Neural progenitor cell (in vitro differentiated cells): ENCODE results near the gene THBS1. TPM values are rescaled to one million over a fixed set of nuclear protein-coding genes. Genes with fewer than 3 reads are reported as not detected.

Source experiments
- DNase-seq: peaks from one replicate; pipeline ENCODE4 v3.0.0-alpha.2; 2016; ENCODE audit warnings: low spot score
- H2AFZ ChIP-seq: fragments of 200-600 bp; sonication (generic); replicated peaks from 2 replicates; pipeline ENCODE4 v1.6.1; 2016; ENCODE audit warnings: antibody characterized with exemption
- H3F3A ChIP-seq: fragments of 200-600 bp; sonication (generic); 2 replicates; pipeline ENCODE4 v1.6.1; 2016; ENCODE audit warnings: antibody characterized with exemption, low read depth
- H3K27ac ChIP-seq: fragments of 200-600 bp; sonication (generic); 2 replicates; pipeline ENCODE4 v1.5.1; 2016; ENCODE audit warnings: mild to moderate bottlenecking
- H3K27me3 ChIP-seq: fragments of 200-600 bp; sonication (generic); 2 replicates; pipeline ENCODE4 v1.6.1; 2016; ENCODE audit warnings: mild to moderate bottlenecking, moderate library complexity
- H3K36me3 ChIP-seq: fragments of 200-600 bp; sonication (generic); 2 replicates; pipeline ENCODE4 v1.5.1; 2016
- H3K4me1 ChIP-seq: fragments of 200-600 bp; sonication (generic); 2 replicates; pipeline ENCODE4 v1.6.1; 2016; ENCODE audit warnings: mixed run types
- H3K4me2 ChIP-seq: fragments of 200-600 bp; sonication (generic); 2 replicates; pipeline ENCODE4 v1.6.1; 2016
- H3K4me3 ChIP-seq: fragments of 200-600 bp; sonication (generic); 2 replicates; pipeline ENCODE4 v1.5.1; 2016
- H3K79me2 ChIP-seq: fragments of 200-600 bp; sonication (generic); 2 replicates; pipeline ENCODE4 v1.6.1; 2016; ENCODE audit warnings: low read depth
- H3K9ac ChIP-seq: fragments of 200-600 bp; sonication (generic); 2 replicates; pipeline ENCODE4 v1.6.1; 2016
- H3K9me3 ChIP-seq: fragments of 200-600 bp; sonication (generic); 2 replicates; pipeline ENCODE4 v1.5.1; 2016; ENCODE audit warnings: low read depth
- H4K20me1 ChIP-seq: fragments of 200-600 bp; sonication (generic); 2 replicates; pipeline ENCODE4 v1.6.1; 2016; ENCODE audit warnings: low read depth
- H3K27ac Mint-ChIP-seq: 3 replicates; pipeline ENCODE4 v1.8.0; 2021; ENCODE audit warnings: mixed read lengths
- H3K27me3 Mint-ChIP-seq: 2 replicates; pipeline ENCODE4 v1.8.0; 2022; ENCODE audit warnings: low read depth, mild to moderate bottlenecking, inconsistent platforms, moderate library complexity, mixed read lengths; ENCODE audit not compliant: insufficient read depth
- H3K36me3 Mint-ChIP-seq: 3 replicates; pipeline ENCODE4 v1.8.0; 2021; ENCODE audit warnings: mixed read lengths
- H3K4me1 Mint-ChIP-seq: 3 replicates; pipeline ENCODE4 v1.8.0; 2021; ENCODE audit warnings: mixed read lengths
- H3K4me3 Mint-ChIP-seq: 3 replicates; pipeline ENCODE4 v1.8.0; 2021; ENCODE audit warnings: mild to moderate bottlenecking, moderate library complexity, mixed read lengths
- H3K9me3 Mint-ChIP-seq: 3 replicates; pipeline ENCODE4 v1.8.0; 2020; ENCODE audit warnings: mixed read lengths
- EZH2 ChIP-seq: fragments of 200-600 bp; sonication (generic); IDR thresholded peaks from 2 replicates; pipeline ENCODE4 v1.6.1; 2017; ENCODE audit warnings: antibody characterized with exemption, mild to moderate bottlenecking, moderate library complexity
- EZH2phosphoT487 ChIP-seq: fragments of 200-600 bp; sonication (generic); IDR thresholded peaks from 2 replicates; pipeline ENCODE4 v1.6.1; 2017; ENCODE audit warnings: antibody characterized with exemption
- total RNA-seq: library from RNA; depleted of rRNA; stranded (reverse); fragments of >200 nt; gene quantifications from 2 replicates; pipeline ENCODE4 v1.2.3, GENCODE V29; 2015; ENCODE audit warnings: low replicate concordance
- TF ChIP-seq, protein P1 (sequence below): fragments of 200-600 bp; sonication (generic); IDR thresholded peaks from 2 replicates; pipeline ENCODE4 v1.5.1; 2017; ENCODE audit warnings: antibody characterized with exemption, mild to moderate bottlenecking

The THBS1 gene
- total RNA-seq, 1 donor from 2014 or later: 14.6 TPM

DNA sequence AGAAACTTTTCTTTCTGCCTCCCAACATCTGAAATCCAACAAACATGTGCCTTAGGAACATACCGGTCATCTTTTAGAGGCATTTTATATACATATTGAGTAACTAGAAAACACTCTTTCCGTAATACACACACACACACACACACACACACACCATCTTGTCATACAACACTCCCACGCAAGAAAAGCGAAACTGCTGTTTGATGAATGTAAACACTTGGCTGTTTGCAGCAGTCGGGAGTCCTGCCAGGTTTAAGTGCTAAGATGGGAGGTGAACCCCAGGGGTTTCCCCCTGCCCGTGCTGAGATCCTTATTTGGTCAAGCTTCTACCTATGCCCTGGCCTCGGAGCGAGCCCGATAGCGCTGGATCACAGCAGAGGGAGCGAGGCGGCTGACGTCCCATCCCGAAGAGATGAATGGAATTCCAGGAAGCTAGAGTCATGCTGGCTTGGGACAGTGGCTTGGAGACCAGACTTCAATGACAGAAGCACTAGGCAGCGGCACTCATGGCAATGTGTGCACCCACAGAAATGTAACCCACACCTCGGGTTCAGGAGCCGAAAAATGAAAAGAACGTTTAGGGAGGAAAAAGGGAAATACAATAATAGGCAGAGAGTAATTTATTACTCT lies 1.3 kb upstream of the THBS1 start:
- H3K4me1 Mint-ChIP-seq: peaks cover 39% of the 10 kb centered on the region
- Histone ChIP-seq H3K9ac (no peak overlapping the region), H3K27ac (no peak overlapping the region), H3K27me3 (peaks cover 12% of the 10 kb centered on the region), H2AFZ (no peak overlapping the region), H3K36me3 (no peaks in the 10 kb centered on the region), H3K4me1 (peaks cover 19% of the 10 kb centered on the region), H4K20me1 (no peaks in the 10 kb centered on the region), H3K9me3 (no peaks in the 10 kb centered on the region), H3K4me3 (peak overlapping the region; percentile 76), H3F3A (no peaks in the 10 kb centered on the region), H3K4me2 (peak overlapping the region; percentile 84), H3K79me2 (peaks cover 8% of the 10 kb centered on the region)
- H3K36me3 Mint-ChIP-seq: peaks cover 14% of the 10 kb centered on the region
- H3K27ac Mint-ChIP-seq: peak overlapping the region; percentile 94
- H3K9me3 Mint-ChIP-seq: peaks cover 5% of the 10 kb centered on the region
- H3K27me3 Mint-ChIP-seq: peaks cover 6% of the 10 kb centered on the region
- peak; percentile 87 for DNase-seq
- H3K4me3 Mint-ChIP-seq: peak overlapping the region; percentile 90
- TF ChIP-seq EZH2 (no peak), EZH2phosphoT487 (no peak)
- TF ChIP-seq, protein P1, sequence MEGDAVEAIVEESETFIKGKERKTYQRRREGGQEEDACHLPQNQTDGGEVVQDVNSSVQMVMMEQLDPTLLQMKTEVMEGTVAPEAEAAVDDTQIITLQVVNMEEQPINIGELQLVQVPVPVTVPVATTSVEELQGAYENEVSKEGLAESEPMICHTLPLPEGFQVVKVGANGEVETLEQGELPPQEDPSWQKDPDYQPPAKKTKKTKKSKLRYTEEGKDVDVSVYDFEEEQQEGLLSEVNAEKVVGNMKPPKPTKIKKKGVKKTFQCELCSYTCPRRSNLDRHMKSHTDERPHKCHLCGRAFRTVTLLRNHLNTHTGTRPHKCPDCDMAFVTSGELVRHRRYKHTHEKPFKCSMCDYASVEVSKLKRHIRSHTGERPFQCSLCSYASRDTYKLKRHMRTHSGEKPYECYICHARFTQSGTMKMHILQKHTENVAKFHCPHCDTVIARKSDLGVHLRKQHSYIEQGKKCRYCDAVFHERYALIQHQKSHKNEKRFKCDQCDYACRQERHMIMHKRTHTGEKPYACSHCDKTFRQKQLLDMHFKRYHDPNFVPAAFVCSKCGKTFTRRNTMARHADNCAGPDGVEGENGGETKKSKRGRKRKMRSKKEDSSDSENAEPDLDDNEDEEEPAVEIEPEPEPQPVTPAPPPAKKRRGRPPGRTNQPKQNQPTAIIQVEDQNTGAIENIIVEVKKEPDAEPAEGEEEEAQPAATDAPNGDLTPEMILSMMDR: no peak

DNA sequence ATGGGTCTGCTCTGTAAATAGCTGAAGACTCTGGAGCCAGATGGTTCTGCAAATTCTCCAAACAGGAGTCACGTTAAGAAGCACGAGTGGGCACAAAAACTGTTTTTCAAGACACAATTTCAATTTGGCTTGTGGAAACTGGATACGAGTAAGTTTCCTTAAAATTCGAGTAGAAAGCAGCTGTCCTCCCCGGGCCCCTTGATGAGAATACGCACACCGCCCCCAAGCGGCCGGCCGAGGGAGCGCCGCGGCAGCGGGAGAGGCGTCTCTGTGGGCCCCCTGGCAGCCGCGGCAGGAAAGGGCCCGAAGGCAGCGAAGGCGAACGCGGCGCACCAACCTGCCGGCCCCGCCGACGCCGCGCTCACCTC lies 778 bp upstream of the THBS1 start:
- H3K36me3 ChIP-seq: no peaks in the 10 kb centered on the region
- H3K27me3 Mint-ChIP-seq: peaks cover 6% of the 10 kb centered on the region
- TF ChIP-seq EZH2phosphoT487: no peak
- TF ChIP-seq, protein P1: peak; percentile 91
- peaks cover 8% of the 10 kb centered on the region for H3K79me2 ChIP-seq
- H3K4me1 ChIP-seq: peaks cover 19% of the 10 kb centered on the region
- H3K9me3 ChIP-seq: no peaks in the 10 kb centered on the region
- peak overlapping the region; percentile 91 for H2AFZ ChIP-seq
- H4K20me1 ChIP-seq: no peaks in the 10 kb centered on the region
- DNase-seq: peak; percentile 94
- peak overlapping the region; percentile 84 for H3K4me2 ChIP-seq
- H3K36me3 Mint-ChIP-seq: peaks cover 18% of the 10 kb centered on the region
- H3K9me3 Mint-ChIP-seq: peaks cover 4% of the 10 kb centered on the region
- no peak overlapping the region for H3K27ac Mint-ChIP-seq
- peaks cover 39% of the 10 kb centered on the region for H3K4me1 Mint-ChIP-seq
- no peaks in the 10 kb centered on the region for H3F3A ChIP-seq
- no peak overlapping the region for H3K27ac ChIP-seq
- peaks cover 12% of the 10 kb centered on the region for H3K27me3 ChIP-seq
- H3K4me3 Mint-ChIP-seq: peak overlapping the region; percentile 90
- H3K4me3 ChIP-seq: peak overlapping the region; percentile 76
- no peak overlapping the region for H3K9ac ChIP-seq

DNA sequence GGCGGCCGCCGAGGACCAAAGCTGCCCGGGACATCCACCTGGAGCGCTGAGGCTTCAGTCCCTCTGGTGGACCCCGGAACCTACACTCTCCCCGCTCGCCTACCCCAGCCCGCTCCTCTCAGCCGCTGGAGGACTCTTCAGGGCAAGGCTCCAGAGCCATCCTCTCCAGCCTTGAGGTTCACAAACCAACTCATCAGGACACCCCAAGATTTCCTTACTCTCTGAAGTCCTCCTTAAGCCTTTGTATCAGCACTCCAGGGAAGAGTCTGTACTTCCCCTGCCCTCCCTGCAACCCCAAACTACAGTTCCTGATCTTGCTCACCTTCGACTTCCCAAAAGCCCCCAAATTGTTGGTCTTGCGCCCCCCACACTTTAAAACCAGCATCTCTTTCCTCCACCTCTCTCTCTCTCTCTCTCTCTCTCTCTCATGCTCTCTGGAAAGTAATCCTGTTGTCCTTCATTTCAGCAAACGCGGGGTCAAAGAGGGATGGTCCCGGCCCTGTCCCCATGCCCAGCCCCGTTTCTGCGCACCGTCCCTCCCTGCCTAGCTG lies 438 bp downstream of the THBS1 start:
- Histone ChIP-seq H3K4me1 (peaks cover 19% of the 10 kb centered on the region), H3K9ac (no peak overlapping the region), H3K27me3 (peaks cover 12% of the 10 kb centered on the region), H3K79me2 (peaks cover 8% of the 10 kb centered on the region), H3K4me2 (peak overlapping the region; percentile 84), H2AFZ (peak overlapping the region; percentile 91), H3K27ac (no peak overlapping the region), H3K36me3 (no peaks in the 10 kb centered on the region), H3K4me3 (peak overlapping the region; percentile 76), H4K20me1 (no peaks in the 10 kb centered on the region), H3K9me3 (no peaks in the 10 kb centered on the region), H3F3A (no peaks in the 10 kb centered on the region)
- Mint-ChIP-seq H3K27ac (peak overlapping the region; percentile 39), H3K4me1 (peaks cover 39% of the 10 kb centered on the region), H3K36me3 (peaks cover 17% of the 10 kb centered on the region), H3K27me3 (peaks cover 6% of the 10 kb centered on the region), H3K4me3 (peak overlapping the region; percentile 88), H3K9me3 (peaks cover 2% of the 10 kb centered on the region)
- TF ChIP-seq, protein P1: no peak
- no peak for TF ChIP-seq EZH2phosphoT487
- no peak for TF ChIP-seq EZH2
- DNase-seq: no peak
